ENCODE results near the gene SUGCT.

SUGCT gene

GRCh38 chr7:40230101-40230500, 95.3 kb downstream of the SUGCT start:
- DNase-seq (ENCODE audit: low read depth) = no peak
- no peak overlapping the region for H3K4me3 ChIP-seq (ENCODE audit: low read depth, low read length)
- no peak for TF ChIP-seq MYC (IDR thresholded peaks at IDR 0.05; ENCODE audit: low read depth, low read length)
- no peak for TF ChIP-seq POLR2A (IDR thresholded peaks at IDR 0.05; ENCODE audit: extremely low read depth, insufficient read length)
- TF ChIP-seq MAX (IDR thresholded peaks at IDR 0.05; ENCODE audit: low read depth, low read length) = no peak
- no peak for TF ChIP-seq CTCF (IDR thresholded peaks at IDR 0.05; ENCODE audit: low read depth, low read length)

- no peak for TF ChIP-seq CTCF (IDR thresholded peaks at IDR 0.05; ENCODE audit: low read depth, low read length)
- no peak for TF ChIP-seq POLR2A (IDR thresholded peaks at IDR 0.05; ENCODE audit: extremely low read depth, insufficient read length)
- no peak for TF ChIP-seq MAX (IDR thresholded peaks at IDR 0.05; ENCODE audit: low read depth, low read length)
- TF ChIP-seq MYC (IDR thresholded peaks at IDR 0.05; ENCODE audit: low read depth, low read length) = no peak
- DNase-seq (ENCODE audit: low read depth) = no peak
- H3K4me3 ChIP-seq (ENCODE audit: low read depth, low read length) = no peak overlapping the region
Observed at GRCh38 chr7:40231796-40232195, 97.0 kb downstream of the SUGCT start.

- peak; percentile 70 for DNase-seq (ENCODE audit: low read depth)
- no peak overlapping the region for H3K4me3 ChIP-seq (ENCODE audit: low read depth, low read length)
- TF ChIP-seq POLR2A (IDR thresholded peaks at IDR 0.05; ENCODE audit: extremely low read depth, insufficient read length) = no peak
- TF ChIP-seq MAX (IDR thresholded peaks at IDR 0.05; ENCODE audit: low read depth, low read length) = peak; percentile 20; the same call in 1 of the 2 replicates
- TF ChIP-seq CTCF (IDR thresholded peaks at IDR 0.05; ENCODE audit: low read depth, low read length) = peak; percentile 63
Observed at GRCh38 chr7:40232242-40232893, 97.6 kb downstream of the SUGCT start.

- no peak for DNase-seq (ENCODE audit: low read depth)
Observed at GRCh38 chr7:40234046-40234445, 99.2 kb downstream of the SUGCT start.

GRCh38 chr7:40234666-40235065, 99.9 kb downstream of the SUGCT start:
- no peak for TF ChIP-seq MYC (IDR thresholded peaks at IDR 0.05; ENCODE audit: low read depth, low read length)
- no peak for TF ChIP-seq CTCF (IDR thresholded peaks at IDR 0.05; ENCODE audit: low read depth, low read length)
- TF ChIP-seq POLR2A (IDR thresholded peaks at IDR 0.05; ENCODE audit: extremely low read depth, insufficient read length) = no peak
- TF ChIP-seq MAX (IDR thresholded peaks at IDR 0.05; ENCODE audit: low read depth, low read length) = no peak
- no peak for DNase-seq (ENCODE audit: low read depth)
- no peak overlapping the region for H3K4me3 ChIP-seq (ENCODE audit: low read depth, low read length)

More at GRCh38 chr7:40234046-40234445, 99.2 kb downstream of the SUGCT start:
- no peak overlapping the region for H3K4me3 ChIP-seq (ENCODE audit: low read depth, low read length)
- TF ChIP-seq MAX (IDR thresholded peaks at IDR 0.05; ENCODE audit: low read depth, low read length) (no peak), MYC (IDR thresholded peaks at IDR 0.05; ENCODE audit: low read depth, low read length) (no peak), CTCF (IDR thresholded peaks at IDR 0.05; ENCODE audit: low read depth, low read length) (no peak), POLR2A (IDR thresholded peaks at IDR 0.05; ENCODE audit: extremely low read depth, insufficient read length) (no peak)
